Gastrocnemius medialis (tissue), 4 donors: ENCODE data around the gene TAF1C. TPM values are rescaled to one million over a fixed set of nuclear protein-coding genes. Genes with fewer than 3 reads are reported as not detected.

Experiments
- ATAC-seq, 2 donors: fragments of 150-250 bp; one replicate each; pipeline ENCODE4 v1.9.1; 2016
- DNase-seq, 2 donors: peaks; one replicate each; pipeline ENCODE4 v3.0.0-alpha.2; 2019
- H3K27ac ChIP-seq, 4 donors: fragments of 200-600 bp; sonication (generic); 1 replicate in 1 of 4; 2 replicates in 3 of 4; pipeline ENCODE4 v1.5.1; 2016 to 2018; ENCODE audit warnings: mild to moderate bottlenecking in 2 of 4, moderate library complexity in 1 of 4
- H3K27me3 ChIP-seq, 3 donors: fragments of 200-600 bp; sonication (generic) in 2 of 3; 1 replicate in 1 of 3; 2 replicates in 2 of 3; pipeline versions ENCODE4 v1.5.1 to v1.6.0; 2016 to 2019; ENCODE audit warnings: mild to moderate bottlenecking in 1 of 3, moderate library complexity in 1 of 3
- H3K36me3 ChIP-seq, 2 donors: fragments of 200-600 bp; sonication (generic) in 1 of 2; one replicate each; pipeline ENCODE4 v1.5.1; 2017 to 2018
- H3K4me1 ChIP-seq, 2 donors: fragments of 200-600 bp; sonication (generic) in 1 of 2; one replicate each; pipeline ENCODE4 v1.5.1; 2016 to 2017; ENCODE audit warnings: mild to moderate bottlenecking in 2 of 2
- H3K4me3 ChIP-seq, 4 donors: fragments of 200-600 bp; sonication (generic) in 3 of 4; 1 replicate in 1 of 4; 2 replicates in 3 of 4; pipeline ENCODE4 v1.5.1; 2016 to 2019; ENCODE audit warnings: mild to moderate bottlenecking in 2 of 4
- H3K9me3 ChIP-seq, 3 donors: fragments of 200-600 bp; sonication (generic) in 2 of 3; 1 replicate in 1 of 3; 2 replicates in 2 of 3; pipeline ENCODE4 v1.5.1; 2016 to 2019
- CTCF ChIP-seq, 5 experiments: fragments of 450-650 bp in 3 of 5; fragments of 200-600 bp in 2 of 5; sonication (generic) in 2 of 5; IDR thresholded peaks in 4 of 5; conservative IDR thresholded peaks in 1 of 5; 1 replicate in 4 of 5; 2 replicates in 1 of 5; pipeline ENCODE4 v1.5.1; 2016 to 2019; ENCODE audit warnings: antibody characterized with exemption in 5 of 5, mild to moderate bottlenecking in 3 of 5, moderate library complexity in 3 of 5
- POLR2A ChIP-seq, 2 donors: fragments of 450-650 bp; IDR thresholded peaks; one replicate each; pipeline ENCODE4 v1.6.1; 2017; ENCODE audit warnings: antibody characterized with exemption in 2 of 2, mild to moderate bottlenecking in 2 of 2, moderate library complexity in 2 of 2
- in situ Hi-C, 4 donors: fragments of 200-750 bp; cut with MboI; loops; one replicate each; pipeline versions ENCODE4 v1.15.0 to v1.8.0; 2017; ENCODE audit warnings: low sequenced_read_pairs in 4 of 4
- intact Hi-C: fragments of 100-400 bp; cut with DNase I; formaldehyde crosslinking; loops from one replicate; pipeline ENCODE4 v1.15.1; 2023; ENCODE audit warnings: low total_unique reads
- total RNA-seq, 4 donors: library from RNA; depleted of rRNA; stranded (reverse); fragments of >200 nt; gene quantifications; one replicate each; pipeline versions ENCODE4 v1.1.0 to v1.2.3, GENCODE V29; 2016

Gene TAF1C
- total RNA-seq, 4 donors from 2014 or later: 6.8 to 35.5 (median 12.3) TPM

GRCh38 chr16:84214451-84215066, 27.7 kb upstream of the TAF1C start:
- no peaks in the 10 kb centered on the region for H3K9me3 ChIP-seq
- H3K4me1 ChIP-seq: peaks cover 9 to 18% of the 10 kb centered on the region in 2 donors
- TF ChIP-seq CTCF (IDR thresholded peaks at IDR 0.05 in 4 of 5, conservative IDR thresholded peaks at IDR 0.05 in 1 of 5) (no peak), POLR2A (IDR thresholded peaks at IDR 0.05) (no peak)
- peak; percentile 81 to 85 for DNase-seq
- H3K36me3 ChIP-seq: no peaks in the 10 kb centered on the region
- in situ Hi-C loops (no loop called here), intact Hi-C loops (no loop called here)
- no peaks in the 10 kb centered on the region for H3K27me3 ChIP-seq
- peak overlapping the region; percentile 7 to 89 (median 74) for H3K27ac ChIP-seq
- peak; percentile 92 to 95 for ATAC-seq
- H3K4me3 ChIP-seq: no peak overlapping the region

GRCh38 chr16:84212631-84213030, 25.8 kb upstream of the TAF1C start:
- no peaks in the 10 kb centered on the region for H3K9me3 ChIP-seq

GRCh38 chr16:84212154-84212553, 25.3 kb upstream of the TAF1C start:
- DNase-seq: no peak
- intact Hi-C loops (no loop called here), in situ Hi-C loops (no loop called here)

More at GRCh38 chr16:84212631-84213030, 25.8 kb upstream of the TAF1C start:
- no peaks in the 10 kb centered on the region for H3K27me3 ChIP-seq
- no peak for TF ChIP-seq CTCF (IDR thresholded peaks at IDR 0.05 in 4 of 5, conservative IDR thresholded peaks at IDR 0.05 in 1 of 5)
- no peak for TF ChIP-seq POLR2A (IDR thresholded peaks at IDR 0.05)
- no peak for DNase-seq
- no peaks in the 10 kb centered on the region for H3K36me3 ChIP-seq
- no peak for ATAC-seq
- H3K4me3 ChIP-seq: no peak overlapping the region
- in situ Hi-C loops (no loop called here), intact Hi-C loops (no loop called here)
- H3K4me1 ChIP-seq: peaks cover 9 to 18% of the 10 kb centered on the region in 2 donors
- peak overlapping the region in 1 of 4 donors; percentile 89 for H3K27ac ChIP-seq

GRCh38 chr16:84209989-84210388, 23.1 kb upstream of the TAF1C start:
- no peak overlapping the region for H3K4me3 ChIP-seq
- intact Hi-C loops: no loop called here
- TF ChIP-seq CTCF (IDR thresholded peaks at IDR 0.05 in 4 of 5, conservative IDR thresholded peaks at IDR 0.05 in 1 of 5) (no peak), POLR2A (IDR thresholded peaks at IDR 0.05) (no peak)
- ATAC-seq (no peak), DNase-seq (no peak)
- peaks cover 9 to 12% of the 10 kb centered on the region in 2 donors for H3K4me1 ChIP-seq
- no peaks in the 10 kb centered on the region for H3K9me3 ChIP-seq
- H3K27me3 ChIP-seq: no peaks in the 10 kb centered on the region
- in situ Hi-C loops: no loop called here
- no peak overlapping the region for H3K27ac ChIP-seq
- no peaks in the 10 kb centered on the region for H3K36me3 ChIP-seq

More at GRCh38 chr16:84212154-84212553, 25.3 kb upstream of the TAF1C start:
- Histone ChIP-seq H3K4me1 (peaks cover 9 to 18% of the 10 kb centered on the region in 2 donors), H3K27ac (peak overlapping the region in 1 of 4 donors; percentile 89), H3K4me3 (no peak overlapping the region), H3K36me3 (no peaks in the 10 kb centered on the region), H3K9me3 (no peaks in the 10 kb centered on the region), H3K27me3 (no peaks in the 10 kb centered on the region)
- ATAC-seq: no peak
- no peak for TF ChIP-seq POLR2A (IDR thresholded peaks at IDR 0.05)
- no peak for TF ChIP-seq CTCF (IDR thresholded peaks at IDR 0.05 in 4 of 5, conservative IDR thresholded peaks at IDR 0.05 in 1 of 5)

- H3K36me3 ChIP-seq: no peaks in the 10 kb centered on the region
- TF ChIP-seq CTCF (IDR thresholded peaks at IDR 0.05 in 4 of 5, conservative IDR thresholded peaks at IDR 0.05 in 1 of 5) (no peak), POLR2A (IDR thresholded peaks at IDR 0.05) (no peak)
- H3K4me3 ChIP-seq: no peak overlapping the region
- no peaks in the 10 kb centered on the region for H3K27me3 ChIP-seq
- intact Hi-C loops: no loop called here
- no peaks in the 10 kb centered on the region for H3K4me1 ChIP-seq
- no peak overlapping the region for H3K27ac ChIP-seq
- in situ Hi-C loops: no loop called here
- H3K9me3 ChIP-seq: no peaks in the 10 kb centered on the region
- no peak for ATAC-seq
- no peak for DNase-seq
Observed at GRCh38 chr16:84207879-84208278, 21.0 kb upstream of the TAF1C start.
